GM18511 (cell line): ENCODE results near the gene LDB2.
"Not testable (repeated sequence)": the region's sequence is repeated elsewhere in the genome, so short reads cannot be mapped to it uniquely, and the experiment has no call there.

Source experiments
- ATAC-seq: cut with Tn5 transposase; IDR thresholded peaks from one replicate; pipeline ENCODE4 v1.9.1; 2021; ENCODE audit warnings: mild to moderate bottlenecking, moderate library complexity; ENCODE audit not compliant: unreplicated experiment

Gene LDB2

GRCh38 chr4:16897991-16898827, at the start of gene LDB2:
TSS of gene LDB2 (minus strand) at chr4:16898645.
- no peak for ATAC-seq

DNA sequence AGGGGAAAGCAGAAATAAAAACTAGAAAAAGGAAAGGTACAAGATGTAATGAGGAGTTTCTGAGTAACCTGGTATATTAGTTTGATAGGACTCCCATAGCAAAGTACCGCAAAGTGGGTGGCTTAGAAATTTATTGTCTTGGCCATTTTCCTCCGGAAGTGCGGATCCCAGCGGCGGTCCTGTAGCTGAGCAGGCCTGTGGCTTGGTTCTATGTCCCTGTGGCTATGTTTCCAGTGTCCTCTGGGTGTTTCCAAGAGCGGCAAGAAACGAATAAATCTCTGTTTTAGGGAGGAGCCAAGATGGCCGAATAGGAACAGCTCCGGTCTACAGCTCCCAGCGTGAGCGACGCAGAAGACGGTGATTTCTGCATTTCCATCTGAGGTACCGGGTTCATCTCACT, 44.0 kb upstream of the LDB2 start:
- no peak for ATAC-seq

DNA sequence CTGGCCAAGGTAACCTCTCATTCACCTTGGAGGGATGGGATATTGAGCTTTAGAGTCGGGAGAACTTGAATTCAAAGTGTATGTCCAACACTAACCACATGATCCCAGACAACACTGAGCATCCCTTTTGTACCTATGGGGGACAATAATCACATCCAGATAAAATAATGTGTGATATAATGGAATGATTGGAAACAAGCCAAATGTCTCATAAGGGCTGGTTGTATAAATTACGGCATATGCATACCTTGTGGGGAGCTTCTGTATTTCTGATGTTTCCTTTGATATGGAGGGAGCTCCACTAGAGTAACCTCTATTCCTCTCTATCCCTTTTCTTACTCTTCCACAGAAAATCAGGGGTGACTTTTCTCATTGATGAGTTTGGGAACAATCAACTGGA, 40.7 kb upstream of the LDB2 start:
- ATAC-seq = no peak

DNA sequence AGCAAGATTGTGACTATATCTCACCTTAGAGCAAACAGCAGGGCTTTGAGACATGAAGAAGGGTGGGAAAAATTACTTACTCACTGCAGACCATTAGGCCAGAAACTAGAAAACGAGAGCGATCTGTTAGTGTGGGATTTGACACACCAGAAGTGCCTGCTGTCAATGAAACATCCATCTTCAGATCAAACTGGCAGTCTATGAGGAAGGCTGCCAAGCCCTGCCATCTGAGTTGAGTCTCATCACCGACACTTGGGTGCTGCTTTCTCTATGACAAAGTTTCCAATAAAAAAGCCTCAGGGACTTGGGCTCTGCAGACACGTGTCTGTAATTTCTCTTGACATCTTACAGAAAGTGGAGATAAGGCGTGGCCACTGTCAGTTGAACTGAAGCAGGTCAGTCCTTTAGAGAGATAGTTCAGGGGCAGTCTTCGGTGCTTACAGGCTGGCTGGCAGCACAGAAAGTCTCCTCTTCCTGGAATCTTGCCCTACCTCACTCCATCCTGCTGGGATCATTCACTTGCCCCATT, 40.1 kb upstream of the LDB2 start:
- ATAC-seq = no peak

DNA sequence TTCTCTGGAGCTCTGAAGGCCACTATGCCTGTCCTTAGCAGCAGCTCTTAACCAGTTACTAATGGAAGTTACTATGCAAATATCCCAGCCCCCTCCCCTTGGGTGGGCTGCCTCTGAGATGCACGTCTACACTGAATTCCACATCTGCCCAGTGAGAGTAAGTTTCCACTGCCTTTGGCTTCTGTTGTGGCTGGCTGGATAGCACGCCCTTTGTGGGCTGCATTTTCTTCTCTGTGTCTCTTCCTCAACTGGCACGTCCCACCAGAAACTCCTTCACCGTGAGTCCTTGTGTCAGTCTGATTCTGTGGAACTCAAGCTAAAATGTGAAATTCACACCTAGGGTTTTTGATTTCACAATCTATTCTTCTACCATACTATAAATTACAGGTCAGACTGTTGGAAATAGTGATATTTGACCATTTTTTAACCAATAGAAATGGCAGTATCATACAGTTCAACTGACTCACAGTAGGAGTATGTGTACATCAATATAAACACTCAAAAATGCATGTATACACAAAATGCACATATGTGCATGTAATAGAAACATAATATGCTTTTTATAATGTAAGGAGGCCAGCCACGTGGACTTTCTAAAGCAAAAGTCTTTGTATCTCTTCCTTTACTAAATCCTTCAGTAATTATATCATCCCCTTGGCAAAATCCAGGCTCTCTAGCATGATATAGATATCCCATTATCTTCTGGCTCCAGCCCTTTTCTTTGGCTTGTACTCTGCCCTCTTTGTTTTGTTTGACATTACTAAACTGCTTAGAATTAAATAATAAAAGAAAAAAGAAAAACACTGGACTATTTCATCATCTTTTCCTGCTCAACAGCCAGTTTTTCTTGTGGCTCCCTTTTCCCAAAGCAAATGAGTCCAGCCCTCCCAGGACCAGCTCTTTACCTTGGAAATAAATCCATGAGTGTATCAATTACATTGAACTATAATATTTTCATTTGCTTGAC, 33.2 kb upstream of the LDB2 start:
- no peak for ATAC-seq

- no peak for ATAC-seq
Observed at GRCh38 chr4:16926214-16926613, 27.8 kb upstream of the LDB2 start.

- not testable (repeated sequence) for ATAC-seq
Observed at GRCh38 chr4:16918716-16919115, 20.3 kb upstream of the LDB2 start.

DNA sequence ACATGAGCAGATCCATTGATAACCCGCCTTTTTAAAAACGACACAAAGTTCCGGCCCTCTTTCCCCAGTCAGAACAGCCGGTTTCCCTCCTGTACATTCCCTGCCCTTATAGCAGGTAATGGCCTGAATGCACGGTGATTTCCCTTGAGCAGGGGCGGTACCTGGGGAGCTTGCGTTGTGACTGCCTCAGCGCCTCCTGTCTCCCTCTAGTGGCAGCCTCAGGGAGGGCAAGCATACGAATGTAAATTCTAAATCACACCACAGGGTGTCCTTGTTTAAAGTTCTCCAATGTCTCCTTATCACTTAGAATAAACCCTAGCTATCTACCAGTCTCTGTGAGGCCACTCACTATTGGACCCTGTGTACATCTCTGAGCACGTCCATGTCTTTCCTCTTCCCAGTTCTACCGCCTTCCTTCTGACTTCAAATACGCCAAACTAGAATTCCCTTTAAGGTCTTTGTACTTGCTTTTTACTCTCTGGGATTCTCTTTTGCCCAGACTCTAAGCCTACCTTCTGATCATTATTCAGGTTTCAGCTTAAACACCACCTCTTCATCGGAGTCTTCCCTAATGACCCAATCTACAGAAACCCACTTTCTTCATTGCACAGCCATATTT, 18.4 kb upstream of the LDB2 start:
- peak; percentile 100 for ATAC-seq

- ATAC-seq = no peak
Observed at GRCh38 chr4:16916031-16916430, 17.6 kb upstream of the LDB2 start.

DNA sequence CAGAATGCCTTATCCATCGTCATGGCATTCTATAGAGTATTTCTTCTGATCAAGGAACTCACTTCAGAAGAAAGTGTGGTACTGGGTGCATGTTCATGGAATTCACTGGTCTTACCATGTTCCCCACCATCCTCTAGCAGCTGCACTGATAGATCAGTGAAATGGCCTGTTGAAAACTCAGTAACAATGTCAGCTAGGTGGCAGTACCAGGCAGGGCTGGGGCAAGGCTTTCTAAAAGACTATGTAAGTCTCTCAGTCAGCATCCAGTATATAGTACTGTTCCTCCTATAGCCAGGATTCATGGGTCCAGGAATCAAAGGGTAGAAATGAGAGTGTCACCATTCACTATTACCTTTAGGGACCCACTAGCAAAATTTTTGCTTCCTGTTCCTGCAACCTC, 15.8 kb upstream of the LDB2 start:
- ATAC-seq = no peak

DNA sequence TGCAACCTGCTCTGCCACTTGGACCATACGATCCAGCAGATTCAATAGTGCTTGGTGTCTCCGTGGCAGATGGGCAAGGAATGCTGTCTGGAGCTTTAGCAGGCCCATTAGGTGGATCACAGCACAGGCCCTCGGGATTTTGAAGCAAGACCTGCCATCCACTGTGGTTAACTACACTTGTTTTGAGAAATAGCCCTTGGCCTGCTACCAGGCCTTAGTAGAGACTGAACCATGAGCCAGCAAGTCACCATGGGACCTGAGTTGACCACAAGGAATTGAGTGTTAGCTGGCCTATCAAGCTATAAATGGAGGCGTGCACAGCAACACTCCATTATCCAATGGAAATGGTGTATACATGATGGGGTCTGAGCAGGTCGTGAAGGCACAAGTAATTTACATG, 14.5 kb upstream of the LDB2 start:
- no peak for ATAC-seq

DNA sequence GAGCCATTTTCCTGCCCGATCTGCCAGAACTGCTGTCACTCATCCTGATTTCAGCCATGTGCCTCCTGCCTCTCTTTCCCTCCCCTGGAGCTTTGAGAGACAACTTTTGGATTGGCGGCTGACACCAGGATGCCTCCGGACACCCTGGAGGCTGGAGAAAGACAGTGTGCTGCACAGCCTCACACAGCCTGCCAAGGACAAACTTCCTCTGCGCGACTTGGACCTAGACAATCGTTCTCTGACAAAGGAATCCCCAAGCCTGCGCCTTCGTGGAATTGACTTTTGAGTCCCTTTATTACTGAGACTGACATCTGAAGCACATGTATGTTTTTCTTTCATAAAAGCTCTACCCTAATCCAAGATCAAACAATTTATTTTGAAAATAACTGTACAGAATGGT, 10.8 kb upstream of the LDB2 start:
- no peak for ATAC-seq

DNA sequence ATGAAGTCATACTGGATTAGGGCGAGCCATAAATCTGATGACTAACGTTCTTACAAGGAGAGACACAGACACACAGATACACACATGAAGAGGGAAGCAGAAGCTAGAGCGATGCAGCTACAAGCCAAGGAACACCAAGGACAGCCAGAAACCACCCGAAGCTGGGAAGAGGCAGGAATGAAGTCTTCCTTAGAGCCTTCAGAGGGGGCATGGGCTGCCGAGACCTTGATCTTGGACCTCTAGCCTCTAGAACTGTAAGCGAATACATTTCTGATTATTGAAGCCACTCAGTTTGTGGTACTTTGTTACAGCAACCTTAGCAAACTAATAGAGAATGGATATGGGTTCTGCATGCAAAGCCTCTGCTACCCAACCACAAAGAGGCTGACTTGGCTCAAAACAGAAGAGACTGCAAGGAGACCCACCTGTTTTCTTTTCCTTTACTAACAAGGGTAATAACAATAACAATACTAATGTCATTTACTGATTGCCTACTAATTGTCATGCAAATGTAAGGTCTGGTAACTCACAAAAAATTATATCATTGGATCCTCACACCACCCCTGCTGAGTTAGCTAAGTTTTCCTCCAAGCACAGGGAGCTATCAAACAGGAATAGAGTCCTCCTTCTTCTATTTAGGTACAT, 10.1 kb upstream of the LDB2 start:
- no peak for ATAC-seq

GRCh38 chr4:16900325-16900724, 1.9 kb upstream of the LDB2 start:
- ATAC-seq = no peak

- no peak for ATAC-seq
Observed at GRCh38 chr4:16896881-16897750, 1.3 kb downstream of the LDB2 start.

- ATAC-seq = no peak
Observed at GRCh38 chr4:16894406-16894805, 4.0 kb downstream of the LDB2 start.

- no peak for ATAC-seq
Observed at GRCh38 chr4:16893141-16893651, 5.2 kb downstream of the LDB2 start.

GRCh38 chr4:16890651-16891050, 7.8 kb downstream of the LDB2 start:
- ATAC-seq = no peak

DNA sequence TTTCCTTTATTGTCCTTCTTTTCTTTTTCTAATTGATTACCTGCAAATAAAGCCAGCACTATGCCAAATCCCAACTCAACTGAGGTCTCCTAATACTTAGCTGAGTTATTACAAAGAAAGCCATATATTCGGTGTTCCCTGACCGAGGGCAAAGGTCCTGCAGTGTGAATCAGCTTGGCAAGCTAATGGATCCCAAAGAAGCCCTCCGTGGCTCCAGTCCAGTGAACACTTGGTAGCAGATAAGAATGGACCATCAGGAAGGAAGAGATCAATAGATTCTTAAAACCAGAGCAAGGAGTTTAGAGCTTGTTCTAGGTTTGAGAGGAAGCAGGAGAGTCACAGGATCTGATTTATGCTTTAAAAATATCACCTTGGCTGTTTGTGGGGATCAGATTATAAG, 8.5 kb downstream of the LDB2 start:
- ATAC-seq = no peak

DNA sequence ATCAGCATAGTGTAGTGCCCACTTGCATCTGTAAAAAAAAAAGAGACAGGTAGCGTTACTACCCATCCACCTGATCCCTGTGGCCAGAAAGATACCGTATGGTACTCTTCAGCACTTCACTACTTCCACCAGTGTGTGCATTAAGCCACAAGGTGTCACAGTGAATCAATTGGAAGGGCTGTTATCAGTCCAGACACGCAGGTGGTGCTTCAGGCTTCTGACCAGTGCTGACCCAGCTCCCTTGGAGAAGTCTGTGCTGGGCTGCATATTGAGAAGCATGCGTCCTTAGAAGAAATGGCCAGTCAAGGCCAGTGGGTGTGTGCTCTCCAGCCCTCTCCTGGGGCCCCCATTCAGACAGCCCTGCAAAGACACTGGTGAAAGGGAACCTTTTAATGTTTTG, 10.6 kb downstream of the LDB2 start:
- no peak for ATAC-seq
